GM19025 (cell line): ENCODE data around the gene ROBO1.

Experiments
- ATAC-seq: cut with Tn5 transposase; IDR thresholded peaks from one replicate; pipeline ENCODE4 v1.9.1; 2021; ENCODE audit warnings: mild to moderate bottlenecking, low read depth, moderate library complexity; ENCODE audit not compliant: unreplicated experiment

Gene ROBO1

DNA sequence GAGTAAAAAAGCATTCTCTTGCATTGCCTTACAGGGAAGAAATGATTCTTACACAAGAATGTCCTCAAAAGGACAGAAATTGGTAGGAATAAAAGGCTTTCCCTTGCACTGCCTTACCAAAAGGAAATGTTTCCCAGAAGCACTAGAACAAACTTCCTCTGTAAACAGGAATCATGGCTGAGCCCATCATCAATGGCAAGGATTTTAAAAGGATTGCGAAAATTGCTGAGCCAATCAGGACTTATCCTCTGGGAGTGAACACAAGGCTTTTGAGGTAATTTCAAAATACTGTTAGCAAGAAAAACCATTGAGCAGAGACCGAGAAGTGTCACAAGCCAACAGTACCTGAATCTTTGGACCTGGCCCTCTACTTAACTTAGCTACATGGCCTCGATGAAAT lies 897.3 kb downstream of the ROBO1 start:
- ATAC-seq = no peak

- ATAC-seq = no peak
Measured at GRCh38 chr3:78868570-78868969, 899.2 kb downstream of the ROBO1 start.

DNA sequence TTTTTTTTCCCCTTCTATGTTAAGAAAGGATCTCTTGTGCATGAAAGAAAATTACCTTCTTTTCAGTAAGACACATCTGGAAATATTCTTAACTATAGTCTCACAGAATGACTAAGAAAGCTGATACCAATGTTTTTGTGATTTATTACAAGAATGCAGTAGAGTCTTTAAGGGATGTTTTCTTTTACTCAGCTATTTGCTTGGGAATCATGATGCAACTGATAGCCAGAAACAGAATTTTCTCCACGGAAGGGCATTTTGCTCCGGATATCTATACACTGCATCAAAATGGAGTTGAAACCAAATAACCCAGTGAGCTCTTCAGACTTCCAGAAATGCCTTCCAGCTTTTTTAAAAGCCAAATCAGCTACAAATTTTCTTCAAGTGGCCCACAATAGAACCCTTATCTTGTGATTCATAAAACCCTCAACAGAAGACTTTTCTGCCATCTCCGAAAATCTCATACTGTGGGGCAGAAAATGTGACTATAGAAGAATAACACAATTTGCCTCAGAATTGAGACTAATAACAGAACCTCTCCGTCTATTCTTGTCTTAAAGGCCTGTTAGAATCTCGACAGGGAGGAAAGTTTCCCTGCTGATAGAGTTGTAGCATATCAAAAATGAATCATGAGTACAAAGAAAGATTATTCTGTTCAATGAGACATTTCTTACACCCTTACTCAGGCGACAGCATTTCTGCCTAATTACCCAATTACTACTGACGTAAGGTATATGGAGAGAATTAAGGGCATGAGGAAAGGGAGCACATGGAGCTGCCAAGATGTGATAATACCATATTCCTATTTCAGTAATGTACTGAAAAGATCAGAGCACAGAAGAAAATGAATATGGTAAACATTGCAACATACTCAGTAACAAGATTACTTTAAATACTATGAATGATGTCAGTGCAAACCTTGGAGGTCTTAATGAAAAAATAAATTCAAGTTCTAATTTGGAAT lies 900.1 kb downstream of the ROBO1 start:
- no peak for ATAC-seq

- no peak for ATAC-seq
Measured at GRCh38 chr3:78863306-78864203, 904.2 kb downstream of the ROBO1 start.

DNA sequence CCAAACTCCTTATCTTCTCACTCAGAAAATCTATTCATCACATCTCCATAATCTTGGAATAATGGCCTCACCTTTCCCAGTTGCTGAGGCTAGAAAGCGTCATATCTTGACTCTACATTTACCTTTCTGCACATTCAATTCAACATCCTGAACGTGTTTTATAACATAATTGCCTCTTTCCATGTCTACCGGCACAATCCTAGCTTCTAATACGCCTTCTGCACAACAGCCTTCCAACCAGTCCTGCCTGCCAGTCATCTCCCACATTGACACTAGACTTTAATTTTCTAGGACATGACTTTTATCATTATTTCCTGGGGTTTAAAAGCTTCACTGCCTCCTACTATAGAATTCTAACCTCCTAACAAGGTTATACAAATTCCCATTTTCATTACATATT lies 906.6 kb downstream of the ROBO1 start:
- ATAC-seq = no peak

DNA sequence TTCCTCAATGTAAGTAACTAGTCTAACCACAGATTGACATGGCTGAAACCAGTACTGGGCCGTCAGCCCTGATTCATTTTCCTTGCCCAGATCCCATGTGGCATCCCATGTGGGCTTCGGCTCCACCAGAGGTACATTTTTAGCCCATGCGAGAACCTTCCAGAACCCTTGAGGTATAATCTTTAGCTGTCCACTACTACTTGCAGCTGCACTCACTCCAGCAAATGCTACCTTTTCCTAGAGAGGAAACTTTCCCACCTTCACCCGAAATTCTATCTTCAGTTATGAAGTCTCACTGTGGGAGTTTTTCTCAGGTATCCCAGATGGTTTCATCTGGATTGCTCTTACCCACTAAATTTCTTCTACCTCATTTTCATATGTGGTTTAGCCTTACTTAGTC lies 907.2 kb downstream of the ROBO1 start:
- no peak for ATAC-seq

DNA sequence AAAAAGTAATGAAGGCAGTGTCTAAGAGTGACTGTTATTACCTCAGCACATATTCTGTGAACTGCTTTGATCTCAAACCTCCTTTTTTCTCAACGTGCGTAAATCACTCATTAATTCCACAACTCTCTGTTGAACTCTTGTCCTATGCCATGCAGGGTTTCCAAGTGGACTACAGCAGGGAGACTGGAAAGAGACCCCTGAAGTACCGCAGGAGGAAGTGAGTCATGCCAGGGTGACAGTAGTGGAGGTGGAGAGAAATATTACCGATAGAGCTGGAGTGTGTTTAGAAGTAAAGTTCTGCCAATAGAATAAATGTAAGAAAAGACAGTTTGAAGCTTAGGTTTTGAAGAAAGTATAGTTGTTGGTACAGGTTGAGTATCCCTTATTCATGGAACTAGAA lies 908.9 kb downstream of the ROBO1 start:
- no peak for ATAC-seq

DNA sequence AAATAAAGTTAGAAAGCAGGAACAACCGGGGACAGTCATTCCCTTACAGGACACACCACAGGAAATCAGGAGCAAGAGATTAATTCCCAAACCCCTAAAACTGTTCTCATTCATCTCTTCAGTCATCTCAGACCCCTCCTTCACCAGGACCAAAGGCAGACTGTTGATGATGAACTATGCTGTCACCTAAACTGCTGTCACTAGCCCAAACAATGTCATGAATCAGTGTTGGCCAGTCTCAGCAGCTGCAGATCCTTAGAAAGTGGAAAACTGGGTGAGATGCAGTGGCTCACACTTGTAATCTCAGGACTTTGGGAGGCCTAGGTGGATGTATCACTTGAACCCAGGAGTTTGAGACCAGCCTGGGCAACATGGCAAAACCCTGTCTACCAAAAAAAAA lies 909.6 kb downstream of the ROBO1 start:
- no peak for ATAC-seq

DNA sequence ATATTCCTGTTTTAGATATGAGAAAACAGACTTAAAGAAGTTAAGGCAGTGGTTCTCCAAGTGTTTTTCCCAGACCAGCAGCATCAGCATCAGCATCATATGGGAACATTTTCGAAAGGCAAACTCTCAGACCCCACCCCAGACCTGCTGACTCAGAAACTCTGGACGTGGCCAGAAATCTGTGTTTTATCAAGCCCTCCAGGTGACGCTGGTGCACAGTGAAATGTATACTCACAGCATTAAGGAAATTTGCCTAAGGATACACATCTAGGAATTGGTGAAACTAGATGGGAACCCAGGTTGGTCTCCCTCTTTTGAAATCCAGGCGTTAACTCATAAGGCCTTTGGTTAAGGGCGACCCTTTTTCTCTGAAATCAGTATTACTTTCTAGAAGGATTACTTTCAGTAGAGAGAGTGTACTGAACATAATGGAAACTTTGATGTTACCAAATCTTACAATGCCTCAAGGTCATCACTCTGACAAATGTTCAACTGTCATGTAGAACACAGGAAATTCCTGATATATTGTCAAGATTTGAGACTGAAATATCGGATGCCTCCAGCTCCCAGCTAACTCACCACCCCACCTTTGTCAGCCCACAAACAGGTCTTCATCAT lies 910.2 kb downstream of the ROBO1 start:
- no peak for ATAC-seq

GRCh38 chr3:78856164-78856563 lies 911.6 kb downstream of the ROBO1 start:
- ATAC-seq = no peak

GRCh38 chr3:78855190-78855589 lies 912.6 kb downstream of the ROBO1 start:
- no peak for ATAC-seq

DNA sequence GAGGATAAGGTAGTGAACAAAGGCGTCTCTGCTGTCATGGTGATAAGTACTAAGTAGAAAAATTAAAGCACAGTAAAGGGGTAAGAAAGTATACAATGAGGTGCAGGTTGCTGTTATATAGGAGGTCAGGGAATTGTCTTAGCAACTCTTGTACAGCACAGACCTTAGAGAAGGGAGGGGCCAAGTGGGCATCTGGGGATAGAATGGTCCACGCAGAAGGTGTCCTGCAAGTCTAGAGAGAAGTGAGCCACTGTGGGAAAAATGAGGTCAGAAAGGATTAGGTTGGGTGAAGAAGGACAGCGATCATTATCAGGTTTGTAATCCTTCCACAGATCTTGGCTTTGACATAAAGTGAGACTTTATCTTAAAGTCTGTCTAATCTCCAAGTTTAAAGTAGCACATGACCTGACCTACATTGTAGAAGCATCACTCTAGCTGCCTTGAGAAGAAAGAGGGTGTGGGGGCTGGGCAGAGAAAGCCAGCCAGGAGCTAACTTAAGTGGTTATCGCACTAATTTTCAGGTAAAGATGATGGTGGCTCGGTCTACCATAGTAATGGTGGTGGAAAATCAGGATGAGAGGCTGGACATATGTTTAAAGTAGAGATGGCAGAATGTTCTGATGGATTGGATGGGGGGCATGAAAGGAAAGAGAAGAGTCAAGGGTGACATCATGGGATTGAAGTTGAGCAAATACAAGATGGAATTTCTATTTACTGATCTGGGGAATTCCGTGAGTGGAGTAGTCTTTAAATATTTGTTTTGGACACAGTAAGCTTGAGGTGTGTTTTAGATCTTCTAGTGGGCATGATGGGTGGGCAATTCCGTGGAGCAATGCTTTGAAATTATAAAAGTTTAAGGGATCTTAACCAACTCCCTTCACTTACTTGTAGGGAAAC lies 919.2 kb downstream of the ROBO1 start:
- ATAC-seq = no peak

- ATAC-seq = no peak
Measured at GRCh38 chr3:78847603-78848002, 920.2 kb downstream of the ROBO1 start.

DNA sequence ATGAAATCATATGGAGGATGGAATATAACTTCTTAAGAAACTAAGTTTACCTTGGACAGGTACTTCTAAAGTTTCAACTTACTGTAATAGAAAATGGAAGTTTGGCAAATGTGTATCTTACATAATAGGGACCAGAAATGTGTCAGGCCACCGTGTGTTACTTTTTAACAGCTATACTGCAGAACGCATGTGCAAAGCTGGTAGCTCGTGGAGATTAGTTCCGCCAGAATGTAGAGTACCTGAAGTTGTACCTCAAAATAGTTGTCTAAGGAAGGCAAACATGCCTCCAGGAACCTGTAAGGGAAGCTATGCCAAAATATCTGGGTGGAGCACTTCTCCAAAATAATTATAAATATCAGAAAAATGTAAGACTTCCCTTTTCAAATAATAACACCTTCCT lies 920.6 kb downstream of the ROBO1 start:
- ATAC-seq = no peak

DNA sequence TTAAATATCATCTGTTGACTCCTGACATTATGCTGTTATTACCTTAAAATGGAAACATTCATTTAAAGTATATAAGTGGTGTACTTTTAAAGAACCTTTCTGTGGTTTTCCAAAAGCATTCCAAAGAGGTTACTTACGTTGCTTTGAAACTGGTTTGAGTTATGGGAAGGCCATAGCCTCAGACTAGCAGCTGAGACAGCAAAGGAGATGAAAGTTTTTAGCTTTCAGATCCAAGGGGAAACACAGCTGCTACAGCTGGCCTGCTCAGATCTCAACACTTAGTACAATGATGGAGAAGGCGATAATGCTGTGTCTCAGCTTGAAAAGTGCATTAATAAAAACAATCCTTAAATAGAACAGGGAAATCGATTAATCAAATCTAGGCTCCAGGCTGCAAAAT lies 921.1 kb downstream of the ROBO1 start:
- no peak for ATAC-seq

GRCh38 chr3:78845605-78846004 lies 922.2 kb downstream of the ROBO1 start:
- no peak for ATAC-seq

DNA sequence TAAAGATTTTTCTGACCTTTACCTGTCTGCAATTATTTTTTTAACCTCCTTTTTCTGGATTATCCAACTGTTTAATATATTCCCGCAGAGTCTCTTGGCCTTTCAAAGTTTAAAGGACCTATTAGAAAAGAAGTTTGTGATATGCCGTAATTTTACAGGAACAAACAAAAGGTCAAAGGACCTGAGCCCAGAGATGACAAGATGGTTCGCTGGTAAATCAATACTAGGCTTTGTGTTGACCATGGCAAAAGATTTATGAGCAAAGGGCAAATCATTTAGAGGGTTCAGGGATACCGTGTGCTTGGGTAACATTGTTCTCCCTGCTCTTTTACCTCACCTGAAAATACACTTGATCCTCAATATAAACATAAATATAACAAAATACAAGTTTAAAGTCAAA lies 923.5 kb downstream of the ROBO1 start:
- ATAC-seq = no peak

- no peak for ATAC-seq
Measured at GRCh38 chr3:78839693-78840092, 928.1 kb downstream of the ROBO1 start.

GRCh38 chr3:78838362-78838761 lies 929.4 kb downstream of the ROBO1 start:
- ATAC-seq = no peak

- ATAC-seq = no peak
Measured at GRCh38 chr3:78834910-78835309, 932.9 kb downstream of the ROBO1 start.
